Measurements from ENCODE around the gene EYA4.

GRCh38 chr6:133396984-133397348 is 155.8 kb downstream of the EYA4 start:
- no peak for TF ChIP-seq POLR2A (IDR thresholded peaks at IDR 0.05; ENCODE audit: low read depth, low read length)
- no peak for TF ChIP-seq POLR2AphosphoS5 (IDR thresholded peaks at IDR 0.05; ENCODE audit: low read depth, low read length)

Data from GM12892 (cell line).